H4 (cell line): ENCODE measurements around the gene HINFP. TPM values are rescaled to one million over a fixed set of nuclear protein-coding genes. Genes with fewer than 3 reads are reported as not detected.
"Not testable (repeated sequence)": the region's sequence is repeated elsewhere in the genome, so short reads cannot be mapped to it uniquely, and the experiment has no call there.

Experiments
- DNase-seq: peaks from one replicate; pipeline ENCODE4 v3.0.0-alpha.2; 2015; ENCODE audit warnings: low spot score
- total RNA-seq: library from RNA; depleted of rRNA; stranded (reverse); fragments of >200 nt; shearing (Covaris generic); gene quantifications from 2 replicates; pipeline ENCODE4 v1.2.3, GENCODE V29; 2014

The HINFP gene
- total RNA-seq, 1 experiment from 2014 or later, result 7.2 TPM

DNA sequence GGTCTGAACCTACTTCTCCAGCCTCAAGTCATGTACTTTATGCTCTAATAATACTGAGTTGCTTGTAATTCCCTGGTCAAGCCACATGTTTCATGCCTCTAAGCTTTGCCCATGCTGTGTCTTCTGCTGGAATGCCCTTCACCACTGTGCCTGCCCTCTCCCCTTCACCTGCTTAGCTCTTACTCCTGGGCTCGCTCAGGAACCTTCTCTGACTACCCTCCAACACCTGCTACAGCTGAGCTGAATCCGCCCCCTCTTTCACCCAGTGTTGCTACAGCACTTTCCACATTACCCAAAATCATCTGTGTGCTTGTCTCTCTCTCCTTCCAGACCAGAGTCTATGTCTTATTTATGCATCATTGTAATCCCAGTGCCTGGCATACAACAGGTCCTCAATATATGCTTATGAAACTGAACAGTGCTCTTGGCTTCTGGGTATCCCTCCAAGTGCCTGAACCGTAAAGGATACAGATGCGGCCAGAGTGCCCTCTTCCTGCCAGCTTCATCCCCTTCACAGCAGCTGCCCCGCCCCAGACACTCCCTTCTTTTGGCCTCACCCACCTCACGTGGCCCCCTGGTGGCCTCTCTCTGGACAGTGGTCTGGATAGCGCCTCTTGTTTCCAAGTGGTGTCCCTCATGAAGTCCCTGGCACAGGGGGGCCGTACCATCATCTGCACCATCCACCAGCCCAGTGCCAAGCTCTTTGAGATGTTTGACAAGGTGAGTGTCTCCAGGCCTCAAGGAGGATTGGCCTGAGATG is 34.5 kb downstream of the HINFP start:
- DNase-seq, result no peak

DNA sequence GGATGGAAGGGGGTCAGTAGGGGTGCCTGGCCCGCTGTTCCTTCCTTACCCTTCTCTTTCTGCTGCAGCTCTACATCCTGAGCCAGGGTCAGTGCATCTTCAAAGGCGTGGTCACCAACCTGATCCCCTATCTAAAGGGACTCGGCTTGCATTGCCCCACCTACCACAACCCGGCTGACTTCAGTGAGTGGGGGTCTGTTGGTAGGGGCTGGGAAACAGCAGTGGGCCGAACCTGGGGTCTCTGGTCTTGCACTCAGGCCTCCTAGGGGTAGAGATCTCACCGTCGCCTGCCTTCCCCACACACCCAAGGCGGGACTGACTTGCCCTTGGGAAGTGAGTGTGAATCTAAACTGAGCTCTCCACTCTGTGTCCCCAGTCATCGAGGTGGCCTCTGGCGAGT is 35.1 kb downstream of the HINFP start:
- DNase-seq, result no peak

DNA sequence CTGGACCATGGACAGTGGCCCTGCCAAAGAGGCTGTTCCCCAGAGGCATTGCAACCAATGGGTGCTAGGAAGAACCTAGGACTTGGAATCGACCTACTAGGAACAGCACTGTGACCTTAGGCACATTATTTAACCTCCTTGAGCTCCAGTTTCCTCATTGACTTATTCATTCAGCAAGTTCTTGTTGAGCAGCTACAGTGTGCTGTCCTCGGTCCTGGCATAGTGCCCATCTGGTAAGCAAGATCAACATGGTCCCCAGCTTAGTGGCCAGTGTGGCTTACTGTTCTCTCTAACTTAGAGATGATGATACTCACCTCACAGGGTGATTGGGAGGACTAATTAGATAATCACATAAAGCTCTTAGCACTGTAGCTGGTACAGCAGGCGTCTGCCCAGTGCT is 35.7 kb downstream of the HINFP start:
- no peak for DNase-seq

DNA sequence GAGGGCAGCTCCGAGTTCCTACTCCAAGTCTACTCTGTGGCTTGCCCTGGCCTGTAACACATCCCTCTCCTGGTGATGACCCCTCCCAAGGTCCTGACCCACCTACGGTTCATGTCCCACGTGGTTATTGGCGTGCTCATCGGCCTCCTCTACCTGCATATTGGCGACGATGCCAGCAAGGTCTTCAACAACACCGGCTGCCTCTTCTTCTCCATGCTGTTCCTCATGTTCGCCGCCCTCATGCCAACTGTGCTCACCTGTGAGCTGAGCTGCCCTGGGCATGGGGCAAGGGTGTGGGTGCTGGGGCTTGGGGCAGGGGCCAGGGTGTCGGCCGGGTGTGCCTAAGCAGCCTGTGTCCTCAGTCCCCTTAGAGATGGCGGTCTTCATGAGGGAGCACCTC is 37.1 kb downstream of the HINFP start:
- DNase-seq, result no peak

DNA sequence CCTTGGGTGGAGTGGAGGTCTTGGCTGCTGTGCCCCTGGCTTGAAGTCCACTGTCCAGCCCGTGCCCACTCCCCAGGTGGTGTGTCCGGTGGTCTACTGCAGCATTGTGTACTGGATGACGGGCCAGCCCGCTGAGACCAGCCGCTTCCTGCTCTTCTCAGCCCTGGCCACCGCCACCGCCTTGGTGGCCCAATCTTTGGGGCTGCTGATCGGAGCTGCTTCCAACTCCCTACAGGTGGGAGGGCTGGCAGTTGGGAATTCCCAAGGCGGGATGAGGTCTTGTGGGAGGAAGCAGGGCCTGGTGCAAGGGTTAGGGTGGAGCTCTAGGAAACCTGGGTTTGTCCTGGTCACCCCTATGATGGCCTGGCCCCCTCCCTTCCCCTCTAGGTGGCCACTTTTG is 38.8 kb downstream of the HINFP start:
- DNase-seq, result no peak

DNA sequence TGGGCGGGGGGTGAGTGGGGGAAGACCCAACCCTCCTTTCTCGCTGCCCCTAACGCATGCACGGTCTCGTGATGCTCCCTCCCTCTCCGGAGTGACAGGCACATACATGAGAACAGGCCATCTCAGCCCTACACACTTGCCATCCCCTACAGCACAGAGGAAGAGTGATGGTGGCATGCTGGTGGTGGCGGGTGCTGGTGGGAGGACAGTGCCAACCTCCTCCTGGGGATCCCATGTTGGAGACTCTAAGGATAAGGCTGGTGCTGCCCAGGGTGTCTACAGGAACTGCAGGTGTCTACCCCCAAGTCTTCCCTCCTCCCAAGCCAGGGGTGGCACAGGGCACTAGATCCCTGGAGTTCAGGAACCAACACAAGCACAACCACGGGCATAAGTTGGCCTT is 40.5 kb downstream of the HINFP start:
- no peak for DNase-seq

DNA sequence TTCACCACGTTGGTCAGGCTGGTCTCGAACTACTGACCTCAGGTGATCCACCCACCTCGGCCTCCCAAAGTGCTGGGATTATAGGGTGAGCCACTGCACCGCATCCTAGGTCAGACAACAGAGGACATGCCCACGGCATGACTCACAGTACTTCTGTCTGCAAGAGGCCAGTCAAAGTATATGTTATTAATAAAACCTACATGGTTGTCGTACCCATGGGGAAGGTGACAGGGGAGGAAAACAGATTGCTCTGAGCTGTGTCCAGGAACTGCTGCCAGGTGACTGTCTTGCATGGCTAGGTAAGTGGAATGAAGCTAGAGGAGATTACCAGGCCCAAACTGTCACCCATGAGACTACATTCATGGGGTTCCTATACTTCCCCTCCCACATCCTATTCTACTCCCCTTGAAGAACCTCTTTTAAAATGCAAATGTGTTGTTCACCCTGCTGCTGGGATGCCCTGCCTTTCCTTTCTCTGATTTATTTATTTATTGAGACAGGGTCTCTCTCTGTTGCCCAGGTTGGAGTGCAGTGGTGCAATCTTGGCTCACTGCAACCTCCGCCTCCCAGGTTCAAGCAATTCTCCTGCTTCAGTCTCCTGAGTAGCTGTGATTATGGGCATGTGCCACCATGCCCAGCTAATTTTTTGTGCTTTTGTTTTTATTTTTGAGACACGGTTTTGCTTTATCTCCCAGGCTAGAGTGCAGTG is 45.1 kb downstream of the HINFP start:
- DNase-seq, result peak; percentile 42

DNA sequence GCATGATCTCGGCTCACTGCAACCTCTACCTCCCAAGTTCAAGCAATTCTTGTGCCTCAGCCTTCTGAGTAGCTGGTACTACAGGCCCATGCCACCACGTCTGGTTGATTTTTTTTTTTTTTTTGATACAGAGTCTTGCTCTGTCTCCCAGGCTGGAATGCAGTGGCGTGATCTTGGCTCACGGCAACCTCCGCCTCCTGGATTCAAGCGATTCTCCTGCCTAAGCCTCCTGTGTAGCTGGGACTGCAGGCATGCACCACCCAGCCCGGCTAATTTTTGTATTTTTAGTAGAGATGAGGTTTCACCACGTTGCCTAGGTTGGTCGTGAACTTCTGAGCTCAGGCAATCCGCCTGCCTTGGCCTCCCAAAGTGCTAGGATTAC is 45.7 kb downstream of the HINFP start:
- not testable (repeated sequence) for DNase-seq

DNA sequence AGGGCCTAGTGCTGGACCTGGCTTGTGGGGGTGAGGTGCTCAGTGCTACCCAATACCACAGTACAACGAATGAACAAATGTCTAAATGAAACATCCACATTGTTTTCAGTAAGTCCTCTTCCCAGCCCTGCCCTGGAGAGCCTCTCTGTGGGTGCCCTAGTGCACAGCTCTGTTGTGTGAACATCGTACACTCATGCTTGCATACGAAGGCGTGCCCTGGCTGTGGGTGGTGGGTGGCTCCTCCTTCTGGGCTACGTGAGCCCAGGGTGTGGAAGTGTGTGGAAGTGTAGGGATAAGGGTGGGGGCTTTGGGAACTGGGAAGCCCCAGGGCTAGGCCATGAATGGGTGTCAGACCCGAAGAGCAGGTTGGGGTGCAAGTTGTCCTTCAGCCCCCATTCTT is 46.6 kb downstream of the HINFP start:
- no peak for DNase-seq

DNA sequence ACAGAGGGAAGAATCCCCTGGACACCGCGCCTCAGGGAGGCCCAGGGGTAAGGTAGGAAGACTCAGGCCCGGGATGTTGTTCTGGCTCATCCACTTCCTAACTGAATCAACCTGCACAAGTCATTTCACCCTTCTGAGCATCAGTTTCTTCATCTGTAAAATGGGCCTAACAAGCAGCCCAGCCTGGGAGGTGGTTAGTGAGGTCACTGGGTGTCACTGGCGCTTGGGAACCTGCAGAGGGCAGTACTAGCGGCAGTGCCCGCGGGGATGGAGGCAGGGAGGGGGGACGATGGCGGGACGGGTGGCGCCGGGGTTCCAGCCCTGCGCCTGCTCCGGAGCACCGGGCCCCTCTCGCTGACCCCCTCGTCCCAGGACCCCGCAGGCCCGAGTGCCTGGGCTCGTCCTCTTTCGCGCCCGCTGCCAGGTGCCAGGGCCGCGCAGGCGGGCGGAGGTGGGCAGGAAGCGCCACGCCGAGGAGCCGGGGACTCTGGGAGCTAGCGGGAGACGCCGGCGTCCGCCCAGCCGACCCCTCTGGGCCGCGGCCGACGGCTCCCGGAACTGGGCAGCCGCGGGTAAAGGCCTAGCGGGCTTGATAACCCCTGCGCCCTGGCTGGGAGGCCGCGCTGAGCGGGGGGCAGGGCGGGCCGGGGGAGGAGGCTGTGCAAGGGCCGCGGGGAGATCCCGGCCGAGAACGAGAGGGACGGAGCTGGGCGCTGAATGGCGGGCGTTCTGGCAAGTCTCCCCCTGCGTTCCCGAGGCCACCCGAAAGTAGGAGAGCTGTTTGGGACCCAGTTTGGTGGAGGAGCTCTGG is 47.3 kb downstream of the HINFP start, which contains the start of gene NLRX1:
NLRX1 (plus strand) TSS at position 255 of the 811 bp plus-strand sequence. CDS start 2,679 bp downstream, outside the sequence.
- peak; percentile 87 for DNase-seq

DNA sequence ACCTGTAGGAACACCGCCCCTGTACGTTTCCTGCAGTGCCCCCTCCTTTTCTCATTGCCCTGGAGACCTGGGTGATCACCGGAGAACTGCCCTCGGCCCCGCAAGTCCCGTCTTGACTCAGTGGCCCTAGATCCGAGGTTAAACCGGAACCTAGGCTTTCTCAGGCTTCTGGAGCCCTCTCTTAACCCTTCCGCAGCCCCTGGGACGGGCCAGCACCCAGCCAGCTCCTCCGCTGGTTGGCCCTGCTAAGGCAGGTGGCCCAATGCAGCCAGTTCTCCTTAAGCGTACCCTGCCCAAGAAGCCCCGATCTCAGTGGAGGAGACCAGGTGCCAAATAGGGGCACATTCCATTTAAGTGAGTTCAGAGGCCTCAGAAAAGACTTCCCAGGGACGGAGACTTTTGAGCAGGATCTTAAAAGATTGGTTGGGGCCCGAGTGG is 47.9 kb downstream of the HINFP start:
- no peak for DNase-seq

DNA sequence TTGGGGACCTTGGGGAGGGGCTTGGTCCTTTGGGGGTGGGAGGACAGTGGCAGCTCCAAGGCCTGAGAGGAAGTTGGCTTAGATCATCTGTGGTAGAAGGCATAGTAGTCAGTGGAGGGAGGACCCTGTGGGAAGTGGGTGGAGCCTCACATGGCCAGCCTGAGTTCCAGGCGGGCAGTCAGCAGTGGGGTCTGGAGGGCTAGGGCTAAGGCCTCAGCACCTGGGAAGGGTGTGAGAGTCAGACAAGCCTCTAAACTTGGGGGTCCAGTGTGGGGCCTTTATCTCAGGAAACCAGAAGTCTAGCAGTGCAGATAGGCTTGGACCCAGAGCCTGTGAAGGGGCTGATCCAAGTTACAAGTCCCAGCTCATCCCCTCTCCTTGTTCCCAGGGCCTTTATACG is 51.1 kb downstream of the HINFP start:
- DNase-seq, result no peak

DNA sequence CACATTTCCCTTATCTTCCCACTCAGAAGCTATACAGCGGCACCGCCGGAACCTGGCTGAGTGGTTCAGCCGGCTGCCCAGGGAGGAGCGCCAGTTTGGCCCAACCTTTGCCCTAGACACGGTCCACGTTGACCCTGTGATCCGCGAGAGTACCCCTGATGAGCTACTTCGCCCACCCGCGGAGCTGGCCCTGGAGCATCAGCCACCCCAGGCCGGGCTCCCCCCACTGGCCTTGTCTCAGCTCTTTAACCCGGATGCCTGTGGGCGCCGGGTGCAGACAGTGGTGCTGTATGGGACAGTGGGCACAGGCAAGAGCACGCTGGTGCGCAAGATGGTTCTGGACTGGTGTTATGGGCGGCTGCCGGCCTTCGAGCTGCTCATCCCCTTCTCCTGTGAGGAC is 52.1 kb downstream of the HINFP start:
- no peak for DNase-seq

DNA sequence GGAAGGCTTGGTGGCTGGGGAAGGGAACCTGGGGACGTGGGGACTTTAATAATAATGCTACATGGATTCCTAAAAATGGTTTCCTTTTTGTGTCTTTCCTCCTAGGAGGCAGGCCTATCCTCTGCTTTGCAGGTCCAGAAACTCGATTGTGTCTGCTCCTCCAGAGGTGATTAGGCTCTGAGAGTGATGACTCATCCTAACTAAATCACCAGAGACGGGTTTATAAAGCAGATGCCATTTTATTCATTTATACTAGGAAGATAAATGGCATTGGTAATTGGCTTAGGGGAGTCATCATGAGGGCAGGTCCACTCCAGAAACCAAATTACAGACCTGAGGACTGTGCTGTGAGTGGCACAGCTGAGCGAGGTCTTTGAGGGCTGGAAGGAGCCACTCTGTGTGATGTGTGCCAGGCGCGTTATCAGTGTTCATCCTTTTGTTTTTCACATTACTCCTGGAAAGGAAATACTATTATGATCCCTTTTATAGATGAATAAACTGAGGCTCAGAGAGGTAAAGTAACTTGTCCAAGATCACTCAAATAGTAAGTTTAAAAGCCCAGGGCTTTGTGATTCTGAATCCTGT is 54.2 kb downstream of the HINFP start:
- DNase-seq, result no peak

DNA sequence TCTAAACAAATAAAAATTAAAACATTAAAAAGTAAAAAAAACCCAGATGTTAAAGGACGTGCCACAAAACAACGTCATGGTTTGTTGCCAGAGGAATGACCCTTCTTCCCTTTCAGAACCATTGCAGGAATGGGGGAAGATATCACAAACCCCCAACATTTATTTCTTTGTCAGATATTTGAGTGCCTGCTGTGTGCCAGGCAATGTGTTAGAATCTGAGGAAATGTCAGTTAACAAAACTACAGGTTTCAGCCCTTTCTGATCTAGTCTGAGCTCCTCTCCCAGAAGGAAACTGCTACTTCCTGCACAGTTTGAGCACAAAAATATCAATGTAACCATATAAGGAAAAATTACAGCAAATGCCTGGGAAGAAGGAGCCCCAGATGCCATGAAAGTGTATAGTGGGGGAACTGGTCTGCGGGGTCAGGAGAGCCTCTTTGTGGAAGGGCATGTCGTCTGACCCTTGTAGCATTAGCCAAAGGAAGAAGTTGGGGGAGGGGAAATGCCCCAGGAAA is 56.8 kb downstream of the HINFP start:
- no peak for DNase-seq

DNA sequence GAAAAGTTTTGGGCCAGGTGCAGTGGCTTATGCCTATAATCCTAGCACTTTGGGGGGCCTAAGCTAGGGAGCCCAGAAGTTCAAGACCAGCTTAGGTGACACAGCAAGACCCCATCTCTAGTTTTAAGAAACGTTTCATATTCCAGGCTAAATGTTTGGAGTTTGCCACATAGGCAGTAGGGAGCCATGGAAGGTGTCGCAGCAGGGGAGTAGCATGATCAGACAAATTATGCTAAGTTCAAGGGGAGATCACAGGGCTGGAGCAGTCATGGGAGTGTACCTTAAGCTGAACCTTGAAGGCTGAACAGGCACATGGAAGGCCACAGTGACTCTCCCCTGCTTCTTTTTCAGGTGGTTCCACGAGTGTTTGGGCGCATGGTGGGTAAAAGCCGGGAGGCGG is 58.0 kb downstream of the HINFP start:
- no peak for DNase-seq

DNA sequence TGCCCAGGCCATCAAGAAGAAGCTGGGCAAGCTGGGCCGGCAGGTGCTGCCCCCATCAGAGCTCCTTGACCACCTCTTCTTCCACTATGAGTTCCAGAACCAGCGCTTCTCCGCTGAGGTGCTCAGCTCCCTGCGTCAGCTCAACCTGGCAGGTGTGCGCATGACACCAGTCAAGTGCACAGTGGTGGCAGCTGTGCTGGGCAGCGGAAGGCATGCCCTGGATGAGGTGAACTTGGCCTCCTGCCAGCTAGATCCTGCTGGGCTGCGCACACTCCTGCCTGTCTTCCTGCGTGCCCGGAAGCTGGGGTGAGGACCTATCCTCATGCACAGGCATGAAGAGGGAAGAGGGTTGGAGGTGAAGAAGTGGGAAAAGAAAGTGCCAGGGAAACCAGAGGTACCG is 58.6 kb downstream of the HINFP start:
- DNase-seq, result no peak

DNA sequence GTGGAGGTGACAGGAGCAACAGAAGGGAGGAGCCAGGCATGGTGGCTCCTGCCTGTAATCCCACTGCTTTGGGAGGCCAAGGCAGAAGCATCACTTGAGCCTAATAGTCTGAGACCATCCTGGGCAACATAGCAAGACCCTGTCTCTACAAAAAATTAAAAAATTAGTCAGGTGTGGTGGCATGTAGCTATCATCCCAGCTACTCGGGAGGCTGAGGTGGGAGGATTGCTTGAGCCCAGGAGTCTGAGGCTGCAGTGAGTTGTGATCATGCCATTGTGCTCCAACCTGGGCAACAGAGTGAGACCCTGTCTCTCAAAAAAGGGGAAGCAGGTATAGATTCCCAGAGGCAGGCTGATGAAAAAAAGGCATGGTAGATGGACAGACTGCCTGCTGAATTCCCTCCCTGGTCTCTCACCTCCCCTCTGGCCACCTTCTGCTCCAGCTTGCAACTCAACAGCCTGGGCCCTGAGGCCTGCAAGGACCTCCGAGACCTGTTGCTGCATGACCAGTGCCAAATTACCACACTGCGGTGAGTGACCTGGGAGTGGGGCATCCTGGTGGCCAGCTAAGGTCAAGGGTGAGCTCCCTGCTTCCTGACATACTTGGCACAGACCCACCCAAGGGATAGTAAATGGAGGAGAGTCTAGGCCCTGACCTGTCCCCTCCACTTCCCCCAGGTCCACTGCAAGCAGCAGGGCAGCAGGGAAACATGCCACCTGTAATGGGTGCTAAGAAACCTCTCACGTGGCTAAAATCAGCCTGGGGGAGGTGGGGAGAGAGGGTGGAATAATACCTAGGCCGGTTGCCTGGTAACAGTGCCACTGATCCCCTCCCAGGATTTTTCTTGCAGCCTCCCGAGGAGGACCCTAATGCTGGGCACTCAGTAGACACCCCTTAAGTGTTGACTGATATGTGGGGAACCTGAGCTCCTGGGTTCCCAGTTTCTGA is 59.6 kb downstream of the HINFP start:
- DNase-seq, result no peak

DNA sequence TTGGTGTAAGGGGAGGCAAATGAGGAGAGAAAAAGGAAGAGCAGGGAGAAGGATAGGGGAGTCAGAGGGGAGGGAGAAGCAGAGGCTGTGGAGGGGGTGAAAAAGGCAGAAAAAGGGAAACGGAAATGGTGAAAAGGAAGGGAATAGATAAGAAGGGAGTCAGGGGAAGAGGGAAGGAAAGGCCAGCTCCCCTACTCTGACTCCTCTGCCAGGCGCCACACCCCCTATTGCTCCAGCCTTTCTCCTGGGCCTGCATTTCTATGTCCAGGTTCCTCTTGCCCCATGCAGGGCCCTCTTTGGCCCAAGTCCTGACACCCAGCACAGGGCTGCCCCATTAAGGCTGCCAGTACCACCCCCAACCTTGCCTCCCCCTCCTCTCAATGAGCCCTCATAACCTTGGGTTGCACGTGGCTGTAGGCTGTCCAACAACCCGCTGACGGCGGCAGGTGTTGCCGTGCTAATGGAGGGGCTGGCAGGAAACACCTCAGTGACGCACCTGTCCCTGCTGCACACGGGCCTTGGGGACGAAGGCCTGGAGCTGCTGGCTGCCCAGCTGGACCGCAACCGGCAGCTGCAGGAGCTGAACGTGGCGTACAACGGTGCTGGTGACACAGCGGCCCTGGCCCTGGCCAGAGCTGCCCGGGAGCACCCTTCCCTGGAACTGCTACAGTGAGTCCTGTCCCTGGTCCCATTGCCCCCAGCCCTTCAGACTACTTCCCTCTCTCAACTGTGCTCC is 60.5 kb downstream of the HINFP start:
- no peak for DNase-seq

DNA sequence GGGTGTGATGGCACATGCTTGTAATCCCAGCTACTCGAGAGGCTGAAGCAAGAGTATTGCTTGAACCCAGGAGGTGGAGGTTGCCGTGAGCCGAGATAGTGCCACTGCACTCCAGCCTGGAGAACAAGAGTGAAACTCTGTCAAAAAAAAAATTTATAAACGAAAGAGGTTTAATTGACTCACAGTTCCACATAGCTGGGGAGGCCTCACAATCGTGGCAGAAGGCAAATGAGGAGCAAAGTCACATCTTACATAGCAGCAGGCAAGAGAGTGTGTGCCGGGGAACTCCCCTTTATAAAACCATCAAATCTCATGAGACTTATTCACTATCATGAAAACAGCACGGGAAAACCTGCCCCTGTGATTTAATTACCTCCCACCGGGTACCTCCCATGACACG is 63.0 kb downstream of the HINFP start:
- DNase-seq, result not testable (repeated sequence)
